ENCODE results near the gene ORC3.
A peak's percentile ranks its signal among the peaks of the same experiment; 100 is the strongest.

Gene ORC3

DNA sequence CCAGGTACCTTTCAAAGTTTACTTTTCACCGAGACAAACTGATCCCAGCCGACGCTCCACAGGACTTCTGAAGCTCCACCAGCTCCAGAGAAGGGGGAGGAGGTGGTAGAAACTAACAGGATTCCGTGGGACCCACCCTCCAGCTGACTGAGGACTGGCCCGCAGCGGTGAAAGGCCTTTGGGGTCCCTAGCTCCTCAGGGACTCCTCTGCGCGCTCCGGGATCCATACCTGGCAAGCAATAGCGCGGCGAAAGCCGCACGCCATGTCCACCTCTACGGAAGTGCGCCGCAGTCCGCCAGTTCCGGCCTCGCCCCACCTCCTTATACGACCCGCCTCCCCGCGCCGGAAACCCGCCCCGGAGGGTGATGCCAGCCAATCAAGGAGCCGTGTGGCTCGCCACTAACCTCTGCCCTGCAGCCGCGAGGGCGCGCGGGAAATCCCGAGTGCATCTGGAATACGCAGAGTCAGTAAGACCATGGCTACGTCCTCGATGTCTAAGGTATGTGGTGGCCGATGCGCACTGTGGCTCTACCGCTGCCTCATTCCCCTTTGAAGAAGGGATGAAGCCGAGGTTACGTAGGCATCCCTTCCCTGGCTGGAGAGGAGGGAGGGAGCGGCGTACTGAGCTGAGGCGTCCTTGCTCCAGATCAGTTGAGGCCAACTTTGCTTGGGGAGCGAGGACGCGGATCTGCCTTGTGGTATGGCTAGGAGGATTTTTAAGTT, at the start of gene ORC3, which contains the start of gene RARS2:
Gene ORC3, plus strand, starts transcription at position 443 of the 724 bp plus-strand sequence. Its CDS starts 34 bp downstream, at position 477.
Gene RARS2, minus strand, starts transcription at position 295 of the 724 bp plus-strand sequence. Its CDS starts 30 bp downstream, at position 265.
- peak; percentile 81 for DNase-seq

- DNase-seq: no peak
Observed at GRCh38 chr6:87540539-87540938, 49.4 kb upstream of the ORC3 start.

DNA sequence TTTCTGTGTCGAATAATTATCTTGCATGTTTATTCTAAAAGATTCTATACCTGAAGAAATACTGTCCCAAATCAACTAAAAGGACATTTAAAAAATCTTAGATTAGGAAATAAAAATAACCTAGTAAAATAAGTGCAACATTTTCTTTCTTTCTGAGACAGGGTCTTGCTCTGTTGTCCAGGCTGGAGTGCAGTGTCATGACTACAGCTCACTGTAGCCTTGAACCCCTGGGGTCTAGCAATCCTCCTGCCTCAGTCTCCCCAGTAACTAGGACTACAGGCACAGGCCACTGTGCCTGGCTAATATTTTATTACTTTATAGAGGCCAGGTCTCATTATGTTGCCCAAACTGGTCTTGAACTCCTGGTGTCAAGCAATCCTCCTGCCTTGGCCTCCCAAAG, 48.9 kb upstream of the ORC3 start:
- no peak for DNase-seq

- DNase-seq: no peak
Observed at GRCh38 chr6:87541744-87542143, 48.2 kb upstream of the ORC3 start.

GRCh38 chr6:87543696-87544473, 46.0 kb upstream of the ORC3 start:
- no peak for DNase-seq

DNA sequence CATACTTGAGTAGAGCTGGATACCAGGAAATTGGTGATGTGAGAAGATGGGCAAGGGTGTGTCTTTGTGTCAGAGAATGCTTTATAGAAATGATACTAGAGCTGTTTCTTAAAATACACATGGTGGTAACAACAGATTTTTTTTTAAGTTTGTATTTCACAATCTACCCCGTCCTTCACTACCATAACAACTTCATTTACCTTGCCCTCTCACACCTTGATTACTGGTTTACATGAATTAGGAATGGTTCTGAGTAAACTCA, 45.5 kb upstream of the ORC3 start:
- no peak for DNase-seq

- DNase-seq: no peak
Observed at GRCh38 chr6:87551799-87552198, 38.1 kb upstream of the ORC3 start.

DNA sequence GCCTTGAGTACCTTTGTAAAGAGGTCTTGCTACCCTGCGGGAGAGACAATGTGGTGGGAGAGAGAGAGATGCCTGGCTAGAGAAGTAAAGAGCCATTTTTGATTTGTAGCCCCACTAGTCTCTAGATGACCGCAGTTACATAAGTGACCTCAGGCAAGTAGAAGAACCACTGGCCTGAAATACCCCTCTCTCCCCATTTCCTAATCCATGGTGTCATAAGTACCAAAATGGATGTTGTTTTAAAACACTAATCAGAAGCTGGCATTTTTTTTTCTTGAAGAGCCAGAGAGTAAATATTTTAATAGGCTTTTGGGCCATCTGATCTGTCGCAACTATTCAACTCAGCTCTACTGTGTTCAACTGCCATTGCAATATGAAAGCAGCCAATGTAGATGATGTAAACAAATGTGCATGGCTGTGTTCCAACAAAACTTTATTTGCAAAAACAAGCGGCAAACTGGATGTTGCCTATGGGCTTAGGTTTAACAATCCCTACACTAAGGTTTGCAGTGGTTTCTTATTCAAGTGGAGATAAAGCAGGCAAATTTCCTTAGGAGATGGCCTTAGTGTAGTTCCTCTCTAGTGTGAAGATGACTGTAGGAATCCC, 36.7 kb upstream of the ORC3 start:
- DNase-seq: no peak

- DNase-seq: no peak
Observed at GRCh38 chr6:87555506-87555905, 34.4 kb upstream of the ORC3 start.

DNA sequence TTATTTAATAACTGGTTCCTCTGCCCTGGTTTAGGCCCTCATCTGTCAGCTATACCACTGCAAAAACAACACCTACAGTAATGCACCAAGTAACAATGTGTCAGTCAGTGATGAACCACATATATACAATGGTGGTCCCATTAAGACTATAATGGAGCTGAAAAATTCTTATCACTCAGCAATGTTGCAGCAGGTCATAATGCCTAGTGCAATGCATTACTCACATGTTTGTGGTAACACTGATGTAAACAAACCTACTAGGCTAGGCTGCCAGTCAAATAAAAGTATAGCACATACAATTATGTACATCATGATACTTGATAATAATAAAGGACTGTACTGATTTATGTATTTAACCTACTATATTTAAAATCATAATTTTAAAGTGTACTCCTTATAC, 31.5 kb upstream of the ORC3 start:
- no peak for DNase-seq

GRCh38 chr6:87561017-87561416, 28.9 kb upstream of the ORC3 start:
- no peak for DNase-seq

DNA sequence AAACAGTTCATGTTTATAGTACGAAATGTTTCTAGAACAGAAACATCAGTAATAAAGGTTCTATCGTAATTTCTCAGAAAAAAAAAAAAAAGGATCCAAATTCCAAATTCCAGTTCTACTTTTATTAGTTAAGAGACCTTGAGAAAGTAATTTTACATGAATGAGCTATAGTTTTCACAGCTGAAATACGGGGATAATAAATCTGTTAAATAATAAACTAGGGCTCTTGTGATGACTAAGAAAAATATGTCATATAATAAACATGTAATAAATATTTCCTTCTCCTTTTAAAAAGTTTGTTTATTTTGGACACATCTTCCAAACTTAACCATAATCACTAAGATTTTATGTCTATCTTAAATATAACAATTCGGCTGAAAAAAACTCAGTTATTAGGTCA, 17.9 kb upstream of the ORC3 start:
- no peak for DNase-seq

- no peak for DNase-seq
Observed at GRCh38 chr6:87572883-87573282, 17.1 kb upstream of the ORC3 start.

- DNase-seq: no peak
Observed at GRCh38 chr6:87573307-87574024, 16.5 kb upstream of the ORC3 start.

DNA sequence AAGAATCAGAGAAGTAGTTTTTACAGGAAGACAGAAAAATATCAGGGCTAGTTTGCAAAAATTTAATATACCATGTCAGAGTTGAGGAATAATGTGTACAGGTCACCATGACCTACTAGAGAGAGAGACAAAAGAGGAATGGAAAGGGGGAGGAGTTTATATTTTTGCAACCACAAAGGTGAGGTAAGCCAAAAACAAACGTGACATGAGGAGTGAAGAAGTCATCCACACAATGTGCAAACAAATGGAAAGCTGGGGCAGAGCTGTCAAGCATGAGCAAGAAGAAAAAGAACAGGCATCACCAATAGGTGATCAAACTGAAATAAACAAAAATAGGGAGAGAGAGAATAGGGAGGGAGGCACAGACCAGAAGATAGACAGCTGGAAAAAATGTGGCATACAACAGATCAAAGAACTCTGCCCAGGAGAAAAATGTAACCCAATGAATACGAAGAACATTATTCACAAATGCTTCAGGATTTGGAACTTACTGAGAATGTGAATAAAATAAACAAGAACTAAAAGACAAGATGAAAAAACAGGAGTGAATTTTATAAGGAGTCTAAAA, 15.6 kb upstream of the ORC3 start:
- no peak for DNase-seq

GRCh38 chr6:87575423-87575822, 14.5 kb upstream of the ORC3 start:
- no peak for DNase-seq

DNA sequence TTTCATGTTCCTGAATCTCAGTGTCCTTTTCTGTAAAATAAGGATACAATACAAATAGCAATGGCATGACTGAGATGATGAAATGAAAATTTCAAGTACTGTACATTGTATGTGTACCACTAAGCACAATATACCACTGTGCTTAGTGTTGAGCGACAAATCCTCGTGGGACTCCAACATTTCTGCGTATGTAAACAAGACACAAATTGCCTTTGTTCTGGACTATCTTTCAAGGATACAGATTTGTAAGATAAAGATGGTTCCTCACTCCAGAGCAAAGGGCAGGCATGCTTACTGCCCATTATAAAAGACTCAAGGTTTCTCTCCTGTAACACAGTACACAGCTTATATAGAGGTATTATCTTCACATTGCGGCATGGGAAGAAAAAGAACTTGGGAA, 6.1 kb upstream of the ORC3 start:
- DNase-seq: no peak

- no peak for DNase-seq
Observed at GRCh38 chr6:87586371-87587077, 3.4 kb upstream of the ORC3 start.

DNA sequence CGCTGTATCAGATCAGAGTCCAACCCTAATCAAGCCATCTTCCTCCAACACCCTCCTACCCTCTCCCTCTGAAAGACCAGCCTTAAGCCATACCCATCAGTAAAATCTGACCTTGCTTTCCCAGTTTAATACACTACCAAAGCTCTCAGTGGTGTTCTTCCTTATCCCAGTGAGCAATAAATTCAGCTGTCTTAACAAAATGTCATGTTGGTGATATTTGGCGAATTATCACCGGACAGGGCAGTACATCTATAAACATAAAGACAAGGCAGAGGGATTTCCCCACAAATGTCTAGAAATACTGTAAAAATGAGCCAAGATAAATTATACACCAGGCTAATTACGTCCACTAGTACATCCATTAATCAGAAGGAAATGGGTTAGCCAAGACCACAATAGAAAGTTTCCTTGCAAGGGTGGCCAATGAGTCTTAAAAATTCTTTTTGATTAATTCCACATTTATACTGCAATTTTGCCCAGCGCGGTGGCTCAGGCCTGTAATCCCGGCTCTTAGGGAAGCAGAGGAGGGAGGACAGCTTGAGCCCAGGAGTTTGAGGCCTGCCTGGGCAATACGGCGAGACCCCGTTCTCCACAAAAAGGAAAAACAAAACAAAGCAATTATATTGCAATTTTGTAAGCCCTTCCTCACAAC, 1.1 kb upstream of the ORC3 start:
- DNase-seq: no peak

GRCh38 chr6:87590417-87590880, 514 bp downstream of the ORC3 start:
- no peak for DNase-seq

DNA sequence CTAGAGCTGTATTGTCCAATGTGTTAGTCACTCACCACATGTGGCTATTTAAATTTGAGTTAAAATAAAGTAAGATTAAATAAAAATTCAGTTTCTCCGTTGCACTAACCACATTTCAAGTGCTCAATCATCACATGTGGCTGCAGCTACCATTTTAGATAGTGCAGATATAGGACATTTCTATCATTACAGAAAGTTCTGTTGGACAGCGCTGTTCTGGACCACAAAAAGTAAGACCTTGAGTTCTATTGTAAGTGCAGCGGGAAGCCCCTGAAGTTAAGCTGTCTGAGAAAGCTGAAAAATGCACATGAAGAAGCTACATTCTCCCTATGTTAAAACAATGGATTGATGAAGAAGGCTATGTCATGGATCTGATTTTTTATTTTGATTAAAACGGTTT, 1.1 kb downstream of the ORC3 start:
- DNase-seq: no peak

DNA sequence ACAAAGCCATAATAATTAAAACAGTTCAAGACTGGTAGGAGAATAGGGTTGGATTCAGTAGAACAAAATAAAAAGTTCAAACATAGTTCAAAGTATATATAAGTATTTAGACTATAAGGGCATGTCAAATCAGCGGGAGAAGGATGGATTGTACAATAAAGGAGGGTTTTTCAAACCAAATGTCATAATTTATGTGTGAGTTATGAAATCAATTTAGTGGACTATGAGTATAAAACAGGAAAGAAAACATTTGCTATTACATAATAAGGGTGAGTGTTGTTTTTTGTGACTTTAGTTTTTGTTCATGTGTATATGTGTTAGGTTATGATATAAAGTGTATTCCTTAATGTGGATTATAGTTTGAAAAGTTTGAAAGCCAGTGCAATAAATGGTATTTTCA, 10.6 kb downstream of the ORC3 start:
- no peak for DNase-seq
